Measurements from ENCODE around the gene AMOTL1. TPM values are rescaled to one million over a fixed set of nuclear protein-coding genes. Genes with fewer than 3 reads are reported as not detected.

AMOTL1 gene
- total RNA-seq, 4 donors from 2014 or later, result 47.2 to 91.6 (median 66.9) TPM

DNA sequence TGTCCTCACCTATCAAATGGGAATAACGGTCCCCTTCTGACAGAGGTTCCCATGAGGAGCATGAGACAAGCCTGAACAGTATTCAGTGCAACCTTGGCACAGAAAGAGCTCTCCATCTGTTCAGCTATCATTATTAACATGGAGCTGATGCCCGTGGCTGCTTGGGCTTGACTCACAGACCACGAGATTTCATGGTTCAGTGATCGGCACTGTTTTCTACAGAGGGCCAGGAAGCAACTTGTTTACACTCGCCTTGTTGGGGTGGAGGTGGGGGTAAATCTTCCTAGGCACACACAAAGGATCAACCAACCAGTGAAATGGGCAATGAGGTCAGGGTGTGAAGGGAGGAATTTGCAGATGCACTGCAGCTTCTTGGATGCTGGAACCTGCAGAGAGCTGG lies 117.0 kb downstream of the AMOTL1 start:
- Histone ChIP-seq H3K27ac (no peak overlapping the region), H3K27me3 (no peaks in the 10 kb centered on the region), H3K4me3 (no peak overlapping the region), H3K9me3 (peaks cover 0 to 7% (median 0%) of the 10 kb centered on the region in 3 donors), H3K36me3 (peaks cover 0 to 38% (median 0%) of the 10 kb centered on the region in 3 donors), H3K4me1 (peaks cover 0 to 41% (median 5%) of the 10 kb centered on the region in 3 donors)
- intact Hi-C loops (cut with DNase I), result no loop called here
- 33 to 39% methylated on average over 4 to 5 of the region's 5 CpGs for WGBS, 2 donors
- no peak for DNase-seq
- TF ChIP-seq, protein P1, sequence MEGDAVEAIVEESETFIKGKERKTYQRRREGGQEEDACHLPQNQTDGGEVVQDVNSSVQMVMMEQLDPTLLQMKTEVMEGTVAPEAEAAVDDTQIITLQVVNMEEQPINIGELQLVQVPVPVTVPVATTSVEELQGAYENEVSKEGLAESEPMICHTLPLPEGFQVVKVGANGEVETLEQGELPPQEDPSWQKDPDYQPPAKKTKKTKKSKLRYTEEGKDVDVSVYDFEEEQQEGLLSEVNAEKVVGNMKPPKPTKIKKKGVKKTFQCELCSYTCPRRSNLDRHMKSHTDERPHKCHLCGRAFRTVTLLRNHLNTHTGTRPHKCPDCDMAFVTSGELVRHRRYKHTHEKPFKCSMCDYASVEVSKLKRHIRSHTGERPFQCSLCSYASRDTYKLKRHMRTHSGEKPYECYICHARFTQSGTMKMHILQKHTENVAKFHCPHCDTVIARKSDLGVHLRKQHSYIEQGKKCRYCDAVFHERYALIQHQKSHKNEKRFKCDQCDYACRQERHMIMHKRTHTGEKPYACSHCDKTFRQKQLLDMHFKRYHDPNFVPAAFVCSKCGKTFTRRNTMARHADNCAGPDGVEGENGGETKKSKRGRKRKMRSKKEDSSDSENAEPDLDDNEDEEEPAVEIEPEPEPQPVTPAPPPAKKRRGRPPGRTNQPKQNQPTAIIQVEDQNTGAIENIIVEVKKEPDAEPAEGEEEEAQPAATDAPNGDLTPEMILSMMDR (IDR thresholded peaks at IDR 0.05), result no peak
- no peak for TF ChIP-seq POLR2A (IDR thresholded peaks at IDR 0.05)

DNA sequence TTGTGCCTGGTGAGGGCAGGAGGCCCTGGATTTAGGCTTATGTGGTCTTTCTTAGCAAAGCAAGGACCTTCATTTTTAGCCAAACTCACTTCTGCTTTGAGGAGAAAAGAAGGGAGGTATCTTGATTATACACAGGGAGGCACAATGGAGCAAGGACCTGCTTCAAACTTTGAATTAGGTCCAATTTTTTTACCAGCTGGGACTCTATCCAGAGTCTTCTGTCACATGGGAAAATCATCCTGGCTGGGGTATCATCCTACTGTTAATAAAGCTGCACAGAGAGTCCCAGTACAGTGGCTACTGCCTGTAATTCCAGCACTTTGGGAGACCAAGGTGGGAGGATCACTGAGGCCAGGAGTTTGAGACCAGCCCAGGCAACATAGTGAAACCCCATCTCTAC lies 117.4 kb downstream of the AMOTL1 start:
- intact Hi-C loops (cut with DNase I), result no loop called here
- Histone ChIP-seq H3K4me1 (peaks cover 0 to 41% (median 5%) of the 10 kb centered on the region in 3 donors), H3K9me3 (peaks cover 0 to 7% (median 0%) of the 10 kb centered on the region in 3 donors), H3K4me3 (no peak overlapping the region), H3K27ac (no peak overlapping the region), H3K27me3 (no peaks in the 10 kb centered on the region), H3K36me3 (peaks cover 0 to 35% (median 0%) of the 10 kb centered on the region in 3 donors)
- DNase-seq, result no peak
- no peak for TF ChIP-seq POLR2A (IDR thresholded peaks at IDR 0.05)
- TF ChIP-seq, protein P1 (IDR thresholded peaks at IDR 0.05), result no peak

GRCh38 chr11:94888204-94888603 lies 120.0 kb downstream of the AMOTL1 start:
- intact Hi-C loops (cut with DNase I), result no loop called here
- Histone ChIP-seq H3K36me3 (peaks cover 0 to 20% (median 0%) of the 10 kb centered on the region in 3 donors), H3K4me1 (peaks cover 0 to 27% (median 5%) of the 10 kb centered on the region in 3 donors), H3K4me3 (no peak overlapping the region), H3K9me3 (peaks cover 0 to 7% (median 0%) of the 10 kb centered on the region in 3 donors), H3K27me3 (no peaks in the 10 kb centered on the region), H3K27ac (no peak overlapping the region)
- WGBS, 2 donors, result no CpG with 5 or more reads among the region's 1 CpG
- TF ChIP-seq, protein P1 (IDR thresholded peaks at IDR 0.05), result no peak
- no peak for TF ChIP-seq POLR2A (IDR thresholded peaks at IDR 0.05)
- DNase-seq, result no peak

- WGBS, 2 donors, result 48 to 49% methylated on average over 2 of the region's 2 CpGs
- H3K4me3 ChIP-seq, result no peak overlapping the region
- H3K36me3 ChIP-seq, result peaks cover 0 to 24% (median 0%) of the 10 kb centered on the region in 3 donors
- H3K27me3 ChIP-seq, result no peaks in the 10 kb centered on the region
- H3K27ac ChIP-seq, result no peak overlapping the region
- no peaks in the 10 kb centered on the region for H3K4me1 ChIP-seq
- intact Hi-C loops (cut with DNase I), result loop anchor here (5.0 kb wide), 1 partner anchor 273 kb away; no protein-coding TSS in a partner anchor
- DNase-seq, result no peak
- no peaks in the 10 kb centered on the region for H3K9me3 ChIP-seq
- TF ChIP-seq, protein P1 (IDR thresholded peaks at IDR 0.05), result no peak
- TF ChIP-seq POLR2A (IDR thresholded peaks at IDR 0.05), result no peak
These were observed 127.3 kb downstream of the AMOTL1 start for GRCh38 chr11:94895451-94895850.

- intact Hi-C loops (cut with DNase I), result loop anchor here (5.0 kb wide), 1 partner anchor 274 kb away; no protein-coding TSS in a partner anchor
- Histone ChIP-seq H3K4me3 (no peak overlapping the region), H3K27ac (no peak overlapping the region), H3K9me3 (no peaks in the 10 kb centered on the region), H3K27me3 (no peaks in the 10 kb centered on the region), H3K36me3 (peaks cover 0 to 24% (median 0%) of the 10 kb centered on the region in 3 donors), H3K4me1 (no peaks in the 10 kb centered on the region)
- TF ChIP-seq, protein P1 (IDR thresholded peaks at IDR 0.05), result no peak
- TF ChIP-seq POLR2A (IDR thresholded peaks at IDR 0.05), result no peak
- 49 to 76% methylated on average over 2 of the region's 2 CpGs for whole genome bisulfite sequencing, 2 donors
- DNase-seq, result no peak
These were observed 127.8 kb downstream of the AMOTL1 start for GRCh38 chr11:94895971-94896370.

Measured in esophagus squamous epithelium (tissue), 5 donors.